ENCODE measurements around the gene EFNA5.

GRCh38 chr5:107577394-107577950 is 93.3 kb downstream of the EFNA5 start:
- TF ChIP-seq HCFC1 (IDR thresholded peaks at IDR 0.05; ENCODE audit: low read depth, low read length) (no peak), MAFK (conservative IDR thresholded peaks at IDR 0.05 in 1 of 2, IDR thresholded peaks at IDR 0.05 in 1 of 2; ENCODE audit: low read length in 2 of 2) (no peak), CBFB (CRISPR knock-in tag; IDR thresholded peaks at IDR 0.05) (no peak), ZNF441 (CRISPR knock-in tag; IDR thresholded peaks at IDR 0.05; ENCODE audit: borderline replicate concordance) (no peak), TAF1 (CRISPR knock-in tag; IDR thresholded peaks at IDR 0.05) (no peak), IRF2 (CRISPR knock-in tag; IDR thresholded peaks at IDR 0.05) (no peak), REST (IDR thresholded peaks at IDR 0.05; ENCODE audit: borderline replicate concordance in 1 of 2, low read depth in 1 of 2, low read length in 2 of 2) (no peak), ZBTB38 (CRISPR knock-in tag; IDR thresholded peaks at IDR 0.05) (no peak), PTBP1 (IDR thresholded peaks at IDR 0.05; ENCODE audit: low read depth, low read length, poor library complexity, severe bottlenecking) (no peak)

All from HepG2 (cell line).